AG04450 (cell line): ENCODE results near the gene L3HYPDH. TPM values are rescaled to one million over a fixed set of nuclear protein-coding genes. Genes with fewer than 3 reads are reported as not detected.

Experiments
- CTCF ChIA-PET: fragments of 300-600, 350-600 bp; formaldehyde crosslinking; extraction: SDS; loops from one replicate; lab custom pipeline; 2022; ENCODE audit warnings: antibody characterized with exemption, inconsistent platforms; lab: Charles Lee
- POLR2A ChIA-PET: fragments of 350-600 bp; formaldehyde crosslinking; extraction: SDS; loops from one replicate; lab custom pipeline; 2021; ENCODE audit warnings: antibody characterized with exemption, inconsistent platforms; lab: Yijun Ruan, JAX
- DNase-seq: peaks from one replicate; pipeline ENCODE4 v3.0.0-alpha.2; 2011; ENCODE audit warnings: low read depth, low spot score
- H3K27ac ChIP-seq: one replicate; pipeline ENCODE4 v1.5.1; 2012; ENCODE audit warnings: low read depth, low read length, control low read depth
- H3K27me3 ChIP-seq: one replicate; pipeline ENCODE4 v1.6.0; 2012; ENCODE audit warnings: low read length; ENCODE audit not compliant: control insufficient read depth, insufficient read depth
- H3K4me3 ChIP-seq: 2 replicates; pipeline ENCODE4 v1.5.1; 2011; ENCODE audit warnings: mild to moderate bottlenecking, low read depth, low read length, control low read depth
- H3K9me3 ChIP-seq: 2 replicates; pipeline ENCODE4 v1.5.1; 2012; ENCODE audit warnings: low read length; ENCODE audit not compliant: control insufficient read depth, insufficient read depth
- polyA plus RNA-seq: library from polyadenylated mRNA; depleted of rRNA; stranded (reverse); fragments of >200 nt; gene quantifications from 2 replicates; pipeline ENCODE4 v1.2.3, GENCODE V29; 2011
- TF ChIP-seq, protein P1 (sequence below): IDR thresholded peaks from 2 replicates; pipeline ENCODE4 v1.5.1; 2011; ENCODE audit warnings: low read depth, low read length, control low read depth, inconsistent platforms

Gene L3HYPDH
- polyA plus RNA-seq, 1 experiment: 67.3 TPM

DNA sequence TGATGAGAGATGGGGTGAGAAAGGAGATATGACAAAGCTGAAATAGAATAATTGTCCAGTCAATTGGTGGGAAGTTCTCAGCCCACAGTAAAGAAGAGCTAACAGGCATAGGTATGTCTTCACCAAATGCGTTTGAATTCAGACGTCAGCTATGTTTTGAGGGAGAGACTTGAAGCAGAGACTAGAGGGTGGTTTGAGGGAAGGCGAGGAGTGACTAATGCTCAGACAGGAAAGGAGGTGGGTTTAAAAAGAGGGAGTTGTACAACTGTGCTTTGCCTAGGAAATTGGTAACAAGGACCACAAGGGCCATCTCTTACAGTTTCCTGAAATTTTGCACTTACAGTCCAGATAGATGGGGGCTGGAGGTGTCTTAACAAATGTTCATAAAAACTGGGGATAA, 6.5 kb upstream of the L3HYPDH start:
- Histone ChIP-seq H3K27me3 (no peaks in the 10 kb centered on the region), H3K9me3 (no peaks in the 10 kb centered on the region), H3K4me3 (no peak overlapping the region), H3K27ac (no peak overlapping the region)
- no peak for DNase-seq
- CTCF ChIA-PET: interaction anchor here (1.3 kb wide), 1 partner anchor 16 kb away, joined by 7 read pairs; no protein-coding TSS in a partner anchor
- POLR2A ChIA-PET: no interaction called here
- TF ChIP-seq, protein P1, sequence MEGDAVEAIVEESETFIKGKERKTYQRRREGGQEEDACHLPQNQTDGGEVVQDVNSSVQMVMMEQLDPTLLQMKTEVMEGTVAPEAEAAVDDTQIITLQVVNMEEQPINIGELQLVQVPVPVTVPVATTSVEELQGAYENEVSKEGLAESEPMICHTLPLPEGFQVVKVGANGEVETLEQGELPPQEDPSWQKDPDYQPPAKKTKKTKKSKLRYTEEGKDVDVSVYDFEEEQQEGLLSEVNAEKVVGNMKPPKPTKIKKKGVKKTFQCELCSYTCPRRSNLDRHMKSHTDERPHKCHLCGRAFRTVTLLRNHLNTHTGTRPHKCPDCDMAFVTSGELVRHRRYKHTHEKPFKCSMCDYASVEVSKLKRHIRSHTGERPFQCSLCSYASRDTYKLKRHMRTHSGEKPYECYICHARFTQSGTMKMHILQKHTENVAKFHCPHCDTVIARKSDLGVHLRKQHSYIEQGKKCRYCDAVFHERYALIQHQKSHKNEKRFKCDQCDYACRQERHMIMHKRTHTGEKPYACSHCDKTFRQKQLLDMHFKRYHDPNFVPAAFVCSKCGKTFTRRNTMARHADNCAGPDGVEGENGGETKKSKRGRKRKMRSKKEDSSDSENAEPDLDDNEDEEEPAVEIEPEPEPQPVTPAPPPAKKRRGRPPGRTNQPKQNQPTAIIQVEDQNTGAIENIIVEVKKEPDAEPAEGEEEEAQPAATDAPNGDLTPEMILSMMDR: no peak

DNA sequence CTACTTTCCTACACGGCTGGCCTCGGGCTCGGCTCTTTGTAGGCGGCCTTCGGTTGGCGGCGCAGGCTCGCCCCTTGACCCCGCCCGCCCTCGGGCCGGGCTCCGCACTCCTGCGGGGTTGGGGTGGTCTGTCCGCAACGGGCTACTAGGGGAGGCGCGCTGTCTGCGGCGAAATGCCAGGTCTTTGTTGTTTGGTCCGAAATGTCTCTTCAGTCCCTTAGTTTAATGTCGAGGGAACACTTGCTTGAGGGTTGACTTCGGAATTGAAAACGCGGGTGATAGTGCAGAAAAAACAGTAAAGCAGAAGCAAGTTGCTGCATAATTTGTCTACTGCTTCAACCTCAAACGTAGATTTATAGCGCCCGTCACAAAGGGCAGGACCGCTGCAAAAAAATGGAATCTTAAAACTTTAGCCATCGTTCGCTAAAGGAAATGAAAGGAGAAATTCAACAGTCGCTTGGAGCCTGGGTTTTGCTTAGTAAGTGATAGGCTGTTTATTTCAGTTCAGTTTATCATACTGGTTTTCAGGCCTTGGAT, 499 bp upstream of the L3HYPDH start:
- TF ChIP-seq, protein P1: no peak
- DNase-seq: no peak
- no peaks in the 10 kb centered on the region for H3K27me3 ChIP-seq
- H3K27ac ChIP-seq: peak overlapping the region; percentile 98
- ChIA-PET CTCF (interaction anchor here (0.8 to 1.8 kb wide), 6 partner anchors 11 to 204 kb away, joined by 3 to 19 read pairs (median 4); partner anchors contain the start of gene CCDC175), POLR2A (interaction anchor here (0.6 to 2.6 kb wide), 11 partner anchors 10 to 1290 kb away, joined by 3 to 19 read pairs (median 4); partner anchors contain the start of genes DAAM1, GPR135, KIAA0586 and PPM1A)
- H3K9me3 ChIP-seq: no peaks in the 10 kb centered on the region
- H3K4me3 ChIP-seq: peak overlapping the region; percentile 87

DNA sequence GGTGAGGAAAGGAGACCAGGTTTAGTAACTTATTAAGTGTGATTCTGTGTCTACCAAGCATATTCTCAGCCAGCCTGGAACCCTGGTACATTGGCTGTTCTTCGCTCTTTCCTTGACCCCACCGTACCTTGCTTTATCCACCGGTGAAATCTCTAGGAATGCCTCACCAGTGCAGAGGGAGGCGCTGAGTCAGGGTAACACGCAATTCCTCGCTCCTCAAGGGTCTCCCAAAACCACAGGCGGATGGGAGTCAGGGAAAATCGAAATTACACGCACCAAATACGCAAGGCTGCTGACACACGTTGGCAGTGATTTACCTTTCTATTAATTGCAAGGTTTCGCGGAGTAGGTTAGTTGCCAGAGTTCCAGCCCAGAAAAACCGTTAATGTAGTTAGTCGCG, 845 bp downstream of the L3HYPDH start:
- H3K27ac ChIP-seq: peak overlapping the region; percentile 98
- H3K9me3 ChIP-seq: no peaks in the 10 kb centered on the region
- H3K4me3 ChIP-seq: peak overlapping the region; percentile 87
- H3K27me3 ChIP-seq: no peaks in the 10 kb centered on the region
- TF ChIP-seq, protein P1: no peak
- POLR2A ChIA-PET: interaction anchor here (0.7 to 2.6 kb wide), 2 partner anchors 9 to 18 kb away, joined by 7 to 19 read pairs; partner anchors contain the start of gene GPR135
- CTCF ChIA-PET: interaction anchor here (1.4 to 1.8 kb wide), 2 partner anchors 10 to 93 kb away, joined by 18 to 19 read pairs; partner anchors contain the start of gene CCDC175
- DNase-seq: peak; percentile 41

DNA sequence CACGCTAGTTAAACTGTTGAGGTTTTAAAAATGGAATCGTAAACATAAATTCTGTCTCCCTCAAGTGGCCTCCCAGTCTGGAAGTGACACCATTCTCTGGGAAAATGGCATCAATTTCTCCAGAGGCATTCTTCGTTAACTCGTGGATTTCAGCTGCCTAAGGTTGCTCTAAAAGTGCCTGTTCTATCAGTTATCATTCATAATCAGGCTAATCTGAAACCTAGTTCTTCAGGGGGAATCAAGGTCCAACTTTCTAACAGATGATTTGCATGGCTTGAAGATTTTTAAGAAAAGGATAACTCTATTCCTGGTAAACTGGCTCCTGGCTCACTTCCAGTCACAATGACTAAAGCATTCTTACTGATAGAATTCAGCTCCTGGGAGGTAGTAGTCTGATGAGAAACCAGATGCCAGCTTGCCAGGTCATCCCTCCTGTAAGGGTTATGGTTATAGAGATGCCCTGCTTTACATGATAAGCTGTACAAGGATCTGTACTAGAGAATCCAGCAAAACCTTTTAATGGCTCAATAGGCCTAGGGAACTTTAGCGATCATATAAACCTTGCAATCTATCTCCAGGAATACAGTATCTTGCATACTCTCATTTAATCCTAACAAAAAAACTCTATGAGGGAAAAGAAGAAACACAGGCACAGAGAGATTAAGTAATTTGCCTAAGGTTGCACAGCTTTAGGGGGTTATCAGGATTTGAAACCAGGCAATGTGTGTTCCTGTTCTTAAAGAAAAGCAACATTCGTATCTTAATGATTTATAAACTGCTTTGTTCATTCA, 1.5 kb downstream of the L3HYPDH start:
- peak overlapping the region; percentile 98 for H3K27ac ChIP-seq
- TF ChIP-seq, protein P1: no peak
- H3K9me3 ChIP-seq: no peaks in the 10 kb centered on the region
- DNase-seq: peak; percentile 89
- H3K4me3 ChIP-seq: peak overlapping the region; percentile 87
- ChIA-PET CTCF (interaction anchor here (1.8 kb wide), 1 partner anchor 9 kb away, joined by 19 read pairs; no protein-coding TSS in a partner anchor), POLR2A (interaction anchor here (0.7 to 2.6 kb wide), 4 partner anchors 8 to 609 kb away, joined by 3 to 19 read pairs (median 5); partner anchors contain the start of genes GPR135 and PCNX4)
- H3K27me3 ChIP-seq: no peaks in the 10 kb centered on the region
